ENCODE data around the gene CBLN3.

DNA sequence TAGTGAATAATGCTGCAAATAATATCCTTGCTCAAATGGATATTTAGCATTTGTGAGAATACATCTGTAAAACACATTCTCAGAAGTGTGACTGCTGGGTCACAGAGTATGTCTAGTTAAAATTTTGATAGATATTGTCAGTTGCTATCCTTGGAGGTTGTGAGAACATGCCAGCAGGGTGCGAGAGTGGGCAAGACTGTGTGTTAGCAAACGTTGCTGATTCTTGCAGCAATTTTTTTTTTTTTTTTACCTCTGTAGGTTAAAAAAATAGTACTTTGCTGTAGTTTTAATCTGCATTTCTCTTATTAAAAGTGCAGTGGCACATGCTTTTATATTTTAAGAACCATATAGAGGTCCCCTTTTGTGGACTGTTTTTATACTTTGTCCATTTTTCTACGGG is 35.2 kb downstream of the CBLN3 start:
- TF ChIP-seq CTCF (IDR thresholded peaks at IDR 0.05) (no peak), POLR2A (IDR thresholded peaks at IDR 0.05) (no peak)
